ENCODE results near the gene WFS1. TPM values are rescaled to one million over a fixed set of nuclear protein-coding genes. Genes with fewer than 3 reads are reported as not detected.

The WFS1 gene
- total and polyA plus RNA-seq, 9 of the 15 experiments (the other 6 are each of a cell fraction or from before 2014, with no cell fraction given), result 0.01 to 0.29 (median 0.03) TPM; not detected in 5

- no peaks in the 10 kb centered on the region for H3K36me3 ChIP-seq (ENCODE audit: control insufficient read depth, insufficient read depth, low read length)
- under 1% methylated on average over 27 of the region's 27 CpGs for WGBS (ENCODE audit: insufficient coverage, low coverage, missing lambda C conversion rate)
- TF ChIP-seq TCF7L2 (IDR thresholded peaks at IDR 0.05; ENCODE audit: low read depth, low read length), result no peak
- TF ChIP-seq TSHZ1 (CRISPR knock-in tag; IDR thresholded peaks at IDR 0.05), result no peak
- no peak for TF ChIP-seq GTF3C2 (IDR thresholded peaks at IDR 0.05; ENCODE audit: borderline replicate concordance, extremely low read depth, insufficient read length)
- TF ChIP-seq ATF4 (CRISPR knock-in tag; IDR thresholded peaks at IDR 0.05), result no peak
- TF ChIP-seq MECOM (CRISPR knock-in tag; IDR thresholded peaks at IDR 0.05), result no peak
- TF ChIP-seq ZNF639 (CRISPR knock-in tag; conservative IDR thresholded peaks at IDR 0.05 in 1 of 2, IDR thresholded peaks at IDR 0.05 in 1 of 2), result no peak
- no peak for TF ChIP-seq FOXJ3 (CRISPR knock-in tag; IDR thresholded peaks at IDR 0.05)
- no peak for TF ChIP-seq FOSL1 (tag; conservative IDR thresholded peaks at IDR 0.05)
- TF ChIP-seq MAZ (CRISPR knock-in tag; conservative IDR thresholded peaks at IDR 0.05 in 1 of 2, IDR thresholded peaks at IDR 0.05 in 1 of 2), result no peak
- no peaks in the 10 kb centered on the region for H3K79me2 ChIP-seq (ENCODE audit: control insufficient read depth, insufficient read depth, low read length)
- ATAC-seq (no peak), DNase-seq (ENCODE audit: extremely low read depth in 1 of 4, low spot score in 3 of 4) (no peak), FAIRE-seq (no peak)
- ChIA-PET CTCF (ENCODE audit: low intra/inter-chr PET ratio) (no interaction called here), POLR2A (no interaction called here)
- intact Hi-C loops (cut with micrococcal nuclease), result no loop called here
- no peaks in the 10 kb centered on the region for H3K9me3 ChIP-seq (replicated peaks; ENCODE audit: control insufficient read depth, insufficient read depth, low read depth, low read length)
- BruUV-seq (replicated peaks), result no TSS peak
- H3K9me1 ChIP-seq (ENCODE audit: control insufficient read depth, insufficient read depth, low read length), result peaks cover 3% of the 10 kb centered on the region
- no peak overlapping the region for H3K4me3 ChIP-seq
- H3K27ac ChIP-seq (ENCODE audit: extremely low read depth, low read depth, low read length), result no peak overlapping the region
- no peak overlapping the region for H3K4me2 ChIP-seq (ENCODE audit: insufficient read depth, low read length)
- H2AFZ ChIP-seq (ENCODE audit: low read depth, low read length), result no peak overlapping the region
- in situ Hi-C loops (cut with MboI), result no loop called here
- peaks cover 0 to 4% of the 10 kb centered on the region in 2 experiments; a peak in 1 of 5 replicates for H3K4me1 ChIP-seq (replicated peaks in 1 of 2; ENCODE audit: control insufficient read depth in 2 of 2, insufficient read depth in 2 of 2, low read length in 2 of 2)
- H3K27me3 ChIP-seq (ENCODE audit: control insufficient read depth in 2 of 2, insufficient read depth in 2 of 2, low read length in 2 of 2), result peaks cover 2 to 48% of the 10 kb centered on the region in 2 experiments; a peak in 3 of 5 replicates
- H4K20me1 ChIP-seq (replicated peaks; ENCODE audit: control insufficient read depth, insufficient read depth, low read length), result 0 out of 2 replicates have a peak, but pooled peaks cover 12% of the 10 kb centered on the region
- no peak overlapping the region; a peak in 1 of 4 replicates for H3K9ac ChIP-seq (ENCODE audit: insufficient read depth in 1 of 2, low read depth in 2 of 2, low read length in 2 of 2)
Measured at GRCh38 chr4:6294705-6295421, 25.2 kb downstream of the WFS1 start.

Data from K562 (cell line).